Activated naive CD8-positive, alpha-beta T cell treated with anti-CD3 and anti-CD28 coated beads for 36 hours (primary cell): ENCODE results near the gene NR5A1. TPM values are rescaled to one million over a fixed set of nuclear protein-coding genes. Genes with fewer than 3 reads are reported as not detected.

Experiments
- DNase-seq: peaks from one replicate; pipeline ENCODE4 v3.0.0; 2021
- H3K27ac Mint-ChIP-seq: one replicate; pipeline ENCODE4 v1.8.0; 2022; ENCODE audit warnings: mild to moderate bottlenecking, moderate library complexity, mixed read lengths
- H3K27me3 Mint-ChIP-seq: one replicate; pipeline ENCODE4 v1.8.0; 2022; ENCODE audit warnings: mild to moderate bottlenecking, mixed read lengths
- H3K36me3 Mint-ChIP-seq: one replicate; pipeline ENCODE4 v1.8.0; 2021; ENCODE audit warnings: mild to moderate bottlenecking, mixed read lengths
- H3K4me1 Mint-ChIP-seq: one replicate; pipeline ENCODE4 v1.8.0; 2021; ENCODE audit warnings: mixed read lengths
- H3K4me3 Mint-ChIP-seq: one replicate; pipeline ENCODE4 v1.8.0; 2022; ENCODE audit warnings: mild to moderate bottlenecking, moderate library complexity, mixed read lengths
- H3K9me3 Mint-ChIP-seq: one replicate; pipeline ENCODE4 v1.8.0; 2022; ENCODE audit warnings: mixed read lengths
- total RNA-seq, 2 experiments: library from RNA; stranded (reverse); gene quantifications; one replicate each; pipeline ENCODE4 v1.2.3, GENCODE V29; 2021

NR5A1 gene
- not detected for total RNA-seq

GRCh38 chr9:124506931-124507879 is at the start of gene NR5A1:
Gene NR5A1, minus strand, starts transcription at chr9:124507399. Its CDS starts 4,004 bp downstream, at chr9:124503395.
- no peaks in the 10 kb centered on the region for H3K36me3 Mint-ChIP-seq
- no peak for DNase-seq
- no peak within 1 kb of the TSS for H3K4me3 Mint-ChIP-seq
- H3K27ac Mint-ChIP-seq, result no peak within 1 kb of the TSS
- no peaks in the 10 kb centered on the region for H3K9me3 Mint-ChIP-seq
- peaks cover 28% of the 10 kb centered on the region for H3K27me3 Mint-ChIP-seq
- H3K4me1 Mint-ChIP-seq, result peaks cover 8% of the 10 kb centered on the region

- Mint-ChIP-seq H3K36me3 (no peaks in the 10 kb centered on the region), H3K9me3 (no peaks in the 10 kb centered on the region), H3K4me3 (no peak overlapping the region), H3K4me1 (no peaks in the 10 kb centered on the region), H3K27me3 (peaks cover 3% of the 10 kb centered on the region), H3K27ac (no peak overlapping the region)
- DNase-seq, result no peak
Observed at GRCh38 chr9:124555043-124555442, 47.8 kb upstream of the NR5A1 start.

- peaks cover 6% of the 10 kb centered on the region for H3K4me1 Mint-ChIP-seq
- H3K4me3 Mint-ChIP-seq, result no peak overlapping the region
- no peaks in the 10 kb centered on the region for H3K9me3 Mint-ChIP-seq
- no peak for DNase-seq
- peaks cover 3% of the 10 kb centered on the region for H3K27me3 Mint-ChIP-seq
- no peak overlapping the region for H3K27ac Mint-ChIP-seq
- no peaks in the 10 kb centered on the region for H3K36me3 Mint-ChIP-seq
Observed at GRCh38 chr9:124553738-124554137, 46.5 kb upstream of the NR5A1 start.

GRCh38 chr9:124552273-124552605 is 45.0 kb upstream of the NR5A1 start:
- DNase-seq, result no peak
- Mint-ChIP-seq H3K4me3 (no peak overlapping the region), H3K36me3 (no peaks in the 10 kb centered on the region), H3K27me3 (peaks cover 3% of the 10 kb centered on the region), H3K4me1 (peaks cover 14% of the 10 kb centered on the region), H3K27ac (no peak overlapping the region), H3K9me3 (no peaks in the 10 kb centered on the region)

GRCh38 chr9:124551472-124552272 is 44.5 kb upstream of the NR5A1 start:
- no peak overlapping the region for H3K4me3 Mint-ChIP-seq
- H3K9me3 Mint-ChIP-seq, result no peaks in the 10 kb centered on the region
- H3K4me1 Mint-ChIP-seq, result peaks cover 19% of the 10 kb centered on the region
- DNase-seq, result peak; percentile 41
- H3K27me3 Mint-ChIP-seq, result peaks cover 3% of the 10 kb centered on the region
- H3K36me3 Mint-ChIP-seq, result no peaks in the 10 kb centered on the region
- peak overlapping the region; percentile 50 for H3K27ac Mint-ChIP-seq

- Mint-ChIP-seq H3K4me1 (peaks cover 19% of the 10 kb centered on the region), H3K27me3 (no peaks in the 10 kb centered on the region), H3K27ac (no peak overlapping the region)
Observed at GRCh38 chr9:124550072-124550471, 42.9 kb upstream of the NR5A1 start.

GRCh38 chr9:124549016-124549415 is 41.8 kb upstream of the NR5A1 start:
- H3K27ac Mint-ChIP-seq, result no peak overlapping the region
- peaks cover 19% of the 10 kb centered on the region for H3K4me1 Mint-ChIP-seq
- H3K27me3 Mint-ChIP-seq, result no peaks in the 10 kb centered on the region
- no peaks in the 10 kb centered on the region for H3K9me3 Mint-ChIP-seq
- H3K36me3 Mint-ChIP-seq, result no peaks in the 10 kb centered on the region
- no peak overlapping the region for H3K4me3 Mint-ChIP-seq
- no peak for DNase-seq

More at GRCh38 chr9:124550072-124550471, 42.9 kb upstream of the NR5A1 start:
- H3K36me3 Mint-ChIP-seq, result no peaks in the 10 kb centered on the region
- DNase-seq, result no peak
- H3K4me3 Mint-ChIP-seq, result no peak overlapping the region
- no peaks in the 10 kb centered on the region for H3K9me3 Mint-ChIP-seq

- no peaks in the 10 kb centered on the region for H3K9me3 Mint-ChIP-seq
Observed at GRCh38 chr9:124544535-124544934, 37.3 kb upstream of the NR5A1 start.

GRCh38 chr9:124541824-124542223 is 34.6 kb upstream of the NR5A1 start:
- H3K4me3 Mint-ChIP-seq, result no peak overlapping the region
- peaks cover 8% of the 10 kb centered on the region for H3K27me3 Mint-ChIP-seq
- no peak for DNase-seq
- no peak overlapping the region for H3K27ac Mint-ChIP-seq
- H3K9me3 Mint-ChIP-seq, result no peaks in the 10 kb centered on the region
- no peaks in the 10 kb centered on the region for H3K36me3 Mint-ChIP-seq
- peaks cover 2% of the 10 kb centered on the region for H3K4me1 Mint-ChIP-seq

More at GRCh38 chr9:124544535-124544934, 37.3 kb upstream of the NR5A1 start:
- peaks cover 19% of the 10 kb centered on the region for H3K4me1 Mint-ChIP-seq
- H3K4me3 Mint-ChIP-seq, result no peak overlapping the region
- H3K27ac Mint-ChIP-seq, result no peak overlapping the region
- H3K36me3 Mint-ChIP-seq, result no peaks in the 10 kb centered on the region
- H3K27me3 Mint-ChIP-seq, result peaks cover 8% of the 10 kb centered on the region
- DNase-seq, result no peak

GRCh38 chr9:124537926-124538325 is 30.7 kb upstream of the NR5A1 start:
- H3K27ac Mint-ChIP-seq, result no peak overlapping the region
- no peak for DNase-seq
- H3K9me3 Mint-ChIP-seq, result no peaks in the 10 kb centered on the region
- no peak overlapping the region for H3K4me3 Mint-ChIP-seq
- H3K27me3 Mint-ChIP-seq, result peaks cover 3% of the 10 kb centered on the region
- H3K36me3 Mint-ChIP-seq, result no peaks in the 10 kb centered on the region
- no peaks in the 10 kb centered on the region for H3K4me1 Mint-ChIP-seq

- H3K27ac Mint-ChIP-seq, result no peak overlapping the region
- H3K4me3 Mint-ChIP-seq, result no peak overlapping the region
- H3K36me3 Mint-ChIP-seq, result no peaks in the 10 kb centered on the region
- H3K4me1 Mint-ChIP-seq, result no peaks in the 10 kb centered on the region
- no peak for DNase-seq
- H3K9me3 Mint-ChIP-seq, result no peaks in the 10 kb centered on the region
- H3K27me3 Mint-ChIP-seq, result no peaks in the 10 kb centered on the region
Observed at GRCh38 chr9:124535846-124536245, 28.6 kb upstream of the NR5A1 start.

- H3K27me3 Mint-ChIP-seq, result no peaks in the 10 kb centered on the region
- H3K4me1 Mint-ChIP-seq, result no peaks in the 10 kb centered on the region
Observed at GRCh38 chr9:124532897-124533296, 25.7 kb upstream of the NR5A1 start.

GRCh38 chr9:124531115-124531514 is 23.9 kb upstream of the NR5A1 start:
- no peak overlapping the region for H3K4me3 Mint-ChIP-seq
- H3K36me3 Mint-ChIP-seq, result no peaks in the 10 kb centered on the region
- no peak overlapping the region for H3K27ac Mint-ChIP-seq
- H3K4me1 Mint-ChIP-seq, result no peaks in the 10 kb centered on the region
- H3K27me3 Mint-ChIP-seq, result no peaks in the 10 kb centered on the region
- H3K9me3 Mint-ChIP-seq, result no peaks in the 10 kb centered on the region
- DNase-seq, result no peak

More at GRCh38 chr9:124532897-124533296, 25.7 kb upstream of the NR5A1 start:
- Mint-ChIP-seq H3K4me3 (no peak overlapping the region), H3K27ac (no peak overlapping the region), H3K9me3 (no peaks in the 10 kb centered on the region), H3K36me3 (no peaks in the 10 kb centered on the region)
- no peak for DNase-seq

GRCh38 chr9:124530246-124530645 is 23.0 kb upstream of the NR5A1 start:
- H3K4me1 Mint-ChIP-seq, result no peaks in the 10 kb centered on the region
- H3K4me3 Mint-ChIP-seq, result no peak overlapping the region
- H3K27ac Mint-ChIP-seq, result no peak overlapping the region
- no peaks in the 10 kb centered on the region for H3K27me3 Mint-ChIP-seq
- DNase-seq, result no peak
- H3K36me3 Mint-ChIP-seq, result no peaks in the 10 kb centered on the region
- no peaks in the 10 kb centered on the region for H3K9me3 Mint-ChIP-seq

- H3K4me3 Mint-ChIP-seq, result no peak overlapping the region
- H3K27me3 Mint-ChIP-seq, result no peaks in the 10 kb centered on the region
- H3K4me1 Mint-ChIP-seq, result no peaks in the 10 kb centered on the region
- DNase-seq, result no peak
- no peak overlapping the region for H3K27ac Mint-ChIP-seq
- H3K36me3 Mint-ChIP-seq, result no peaks in the 10 kb centered on the region
- H3K9me3 Mint-ChIP-seq, result no peaks in the 10 kb centered on the region
Observed at GRCh38 chr9:124527781-124528180, 20.6 kb upstream of the NR5A1 start.
